ENCODE measurements around the gene FOXF2. TPM values are rescaled to one million over a fixed set of nuclear protein-coding genes. Genes with fewer than 3 reads are reported as not detected.
A peak's percentile ranks its signal among the peaks of the same experiment; 100 is the strongest.

FOXF2 gene
- total RNA-seq, 2 donors from 2014 or later = 0.26 TPM; not detected in 1

- no peaks in the 10 kb centered on the region for H3K4me1 ChIP-seq
- peak overlapping the region in 1 of 4 donors; percentile 28 for H3K27ac ChIP-seq
- H3K4me3 ChIP-seq = no peak overlapping the region
- no peaks in the 10 kb centered on the region for H3K36me3 ChIP-seq (replicated peaks in 1 of 2; ENCODE audit: insufficient read depth in 1 of 2, low read depth in 2 of 2)
- WGBS, 2 donors = 77 to 83% methylated on average over 4 of the region's 4 CpGs
- peak; percentile 38 for ATAC-seq
- DNase-seq = no peak
- H3K9me3 ChIP-seq = no peaks in the 10 kb centered on the region
- TF ChIP-seq CTCF (IDR thresholded peaks at IDR 0.05) (no peak), POLR2A (IDR thresholded peaks at IDR 0.05) (no peak)
- H3K27me3 ChIP-seq = no peaks in the 10 kb centered on the region
- intact Hi-C loops (cut with DNase I) = no loop called here
These were observed 26.1 kb upstream of the FOXF2 start for GRCh38 chr6:1363298-1363697.

- intact Hi-C loops (cut with DNase I) = no loop called here
- Histone ChIP-seq H3K9me3 (no peaks in the 10 kb centered on the region), H3K4me3 (no peak overlapping the region), H3K36me3 (replicated peaks in 1 of 2; ENCODE audit: insufficient read depth in 1 of 2, low read depth in 2 of 2) (no peaks in the 10 kb centered on the region), H3K4me1 (no peaks in the 10 kb centered on the region), H3K27ac (peak overlapping the region in 2 of 4 donors; percentile 9 to 58), H3K27me3 (no peaks in the 10 kb centered on the region)
- peak in 2 of 4 donors; percentile 33 to 51 for DNase-seq
- WGBS, 2 donors = 44 to 47% methylated on average over 16 of the region's 16 CpGs
- TF ChIP-seq CTCF (IDR thresholded peaks at IDR 0.05) (peak in 4 of 7 experiments; percentile 14 to 28 (median 22)), POLR2A (IDR thresholded peaks at IDR 0.05) (no peak)
- peak; percentile 64 for ATAC-seq
These were observed 25.4 kb upstream of the FOXF2 start for GRCh38 chr6:1363729-1364572.

GRCh38 chr6:1364791-1365190 lies 24.6 kb upstream of the FOXF2 start:
- Histone ChIP-seq H3K4me3 (no peak overlapping the region), H3K27me3 (no peaks in the 10 kb centered on the region), H3K36me3 (replicated peaks in 1 of 2; ENCODE audit: insufficient read depth in 1 of 2, low read depth in 2 of 2) (no peaks in the 10 kb centered on the region), H3K27ac (peak overlapping the region in 2 of 4 donors; percentile 9 to 58), H3K4me1 (no peaks in the 10 kb centered on the region), H3K9me3 (no peaks in the 10 kb centered on the region)
- intact Hi-C loops (cut with DNase I) = no loop called here
- DNase-seq (no peak), ATAC-seq (no peak)
- WGBS, 2 donors = 60 to 78% methylated on average over 2 of the region's 2 CpGs
- TF ChIP-seq CTCF (IDR thresholded peaks at IDR 0.05) (no peak), POLR2A (IDR thresholded peaks at IDR 0.05) (no peak)

GRCh38 chr6:1365686-1366085 lies 23.7 kb upstream of the FOXF2 start:
- TF ChIP-seq POLR2A (IDR thresholded peaks at IDR 0.05) = no peak
- TF ChIP-seq CTCF (IDR thresholded peaks at IDR 0.05) = no peak
- DNase-seq = no peak
- Histone ChIP-seq H3K27me3 (no peaks in the 10 kb centered on the region), H3K27ac (no peak overlapping the region), H3K4me1 (no peaks in the 10 kb centered on the region), H3K9me3 (peaks cover 0 to 4% (median 0%) of the 10 kb centered on the region in 3 donors), H3K4me3 (no peak overlapping the region), H3K36me3 (replicated peaks in 1 of 2; ENCODE audit: insufficient read depth in 1 of 2, low read depth in 2 of 2) (no peaks in the 10 kb centered on the region)
- no peak for ATAC-seq
- 79 to 88% methylated on average over 6 of the region's 6 CpGs for WGBS, 2 donors
- intact Hi-C loops (cut with DNase I) = no loop called here
